ENCODE results near the gene ZSWIM2.

The ZSWIM2 gene

GRCh38 chr2:186862869-186863709 lies 14.1 kb upstream of the ZSWIM2 start:
- Histone ChIP-seq H3K27me3 (ENCODE audit: insufficient read depth, low read length) (no peaks in the 10 kb centered on the region), H3K9me2 (ENCODE audit: low read depth, low read length) (no peaks in the 10 kb centered on the region), H3K9ac (ENCODE audit: low read length) (no peak overlapping the region), H3F3A (ENCODE audit: insufficient read depth, low read length) (no peaks in the 10 kb centered on the region), H3K9me3 (ENCODE audit: low read length) (no peaks in the 10 kb centered on the region), H3K79me2 (ENCODE audit: insufficient read depth, low read length) (no peaks in the 10 kb centered on the region), H2AFZ (ENCODE audit: low read length) (no peak overlapping the region), H3K4me2 (ENCODE audit: low read length) (no peak overlapping the region), H3K4me1 (ENCODE audit: insufficient read depth, low read length, severe bottlenecking) (no peaks in the 10 kb centered on the region), H3K4me3 (ENCODE audit: low read depth, low read length, poor library complexity, severe bottlenecking) (no peak overlapping the region), H4K20me1 (ENCODE audit: insufficient read depth, low read length) (no peaks in the 10 kb centered on the region), H3K27ac (ENCODE audit: low read depth, low read length, poor library complexity, severe bottlenecking) (no peak overlapping the region), H3K36me3 (ENCODE audit: insufficient read depth, low read length) (no peaks in the 10 kb centered on the region)
- TF ChIP-seq, protein P1, sequence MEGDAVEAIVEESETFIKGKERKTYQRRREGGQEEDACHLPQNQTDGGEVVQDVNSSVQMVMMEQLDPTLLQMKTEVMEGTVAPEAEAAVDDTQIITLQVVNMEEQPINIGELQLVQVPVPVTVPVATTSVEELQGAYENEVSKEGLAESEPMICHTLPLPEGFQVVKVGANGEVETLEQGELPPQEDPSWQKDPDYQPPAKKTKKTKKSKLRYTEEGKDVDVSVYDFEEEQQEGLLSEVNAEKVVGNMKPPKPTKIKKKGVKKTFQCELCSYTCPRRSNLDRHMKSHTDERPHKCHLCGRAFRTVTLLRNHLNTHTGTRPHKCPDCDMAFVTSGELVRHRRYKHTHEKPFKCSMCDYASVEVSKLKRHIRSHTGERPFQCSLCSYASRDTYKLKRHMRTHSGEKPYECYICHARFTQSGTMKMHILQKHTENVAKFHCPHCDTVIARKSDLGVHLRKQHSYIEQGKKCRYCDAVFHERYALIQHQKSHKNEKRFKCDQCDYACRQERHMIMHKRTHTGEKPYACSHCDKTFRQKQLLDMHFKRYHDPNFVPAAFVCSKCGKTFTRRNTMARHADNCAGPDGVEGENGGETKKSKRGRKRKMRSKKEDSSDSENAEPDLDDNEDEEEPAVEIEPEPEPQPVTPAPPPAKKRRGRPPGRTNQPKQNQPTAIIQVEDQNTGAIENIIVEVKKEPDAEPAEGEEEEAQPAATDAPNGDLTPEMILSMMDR (IDR thresholded peaks at IDR 0.05; ENCODE audit: low read length): peak; percentile 63
- no peak for TF ChIP-seq EZH2 (IDR thresholded peaks at IDR 0.05; ENCODE audit: borderline replicate concordance, low read length)

- no peaks in the 10 kb centered on the region for H3K79me2 ChIP-seq (ENCODE audit: insufficient read depth, low read length)
- no peaks in the 10 kb centered on the region for H3K9me3 ChIP-seq (ENCODE audit: low read length)
- no peak overlapping the region for H3K27ac ChIP-seq (ENCODE audit: low read depth, low read length, poor library complexity, severe bottlenecking)
- no peaks in the 10 kb centered on the region for H3F3A ChIP-seq (ENCODE audit: insufficient read depth, low read length)
- no peak overlapping the region for H2AFZ ChIP-seq (ENCODE audit: low read length)
- no peaks in the 10 kb centered on the region for H3K27me3 ChIP-seq (ENCODE audit: insufficient read depth, low read length)
- no peaks in the 10 kb centered on the region for H4K20me1 ChIP-seq (ENCODE audit: insufficient read depth, low read length)
- no peaks in the 10 kb centered on the region for H3K36me3 ChIP-seq (ENCODE audit: insufficient read depth, low read length)
- H3K9ac ChIP-seq (ENCODE audit: low read length): no peak overlapping the region
- no peak for TF ChIP-seq EZH2 (IDR thresholded peaks at IDR 0.05; ENCODE audit: borderline replicate concordance, low read length)
- TF ChIP-seq, protein P1 (IDR thresholded peaks at IDR 0.05; ENCODE audit: low read length): no peak
- no peaks in the 10 kb centered on the region for H3K4me1 ChIP-seq (ENCODE audit: insufficient read depth, low read length, severe bottlenecking)
- H3K4me3 ChIP-seq (ENCODE audit: low read depth, low read length, poor library complexity, severe bottlenecking): no peak overlapping the region
- no peak overlapping the region for H3K4me2 ChIP-seq (ENCODE audit: low read length)
- H3K9me2 ChIP-seq (ENCODE audit: low read depth, low read length): no peaks in the 10 kb centered on the region
Observed at GRCh38 chr2:186855216-186855615, 6.2 kb upstream of the ZSWIM2 start.

DNA sequence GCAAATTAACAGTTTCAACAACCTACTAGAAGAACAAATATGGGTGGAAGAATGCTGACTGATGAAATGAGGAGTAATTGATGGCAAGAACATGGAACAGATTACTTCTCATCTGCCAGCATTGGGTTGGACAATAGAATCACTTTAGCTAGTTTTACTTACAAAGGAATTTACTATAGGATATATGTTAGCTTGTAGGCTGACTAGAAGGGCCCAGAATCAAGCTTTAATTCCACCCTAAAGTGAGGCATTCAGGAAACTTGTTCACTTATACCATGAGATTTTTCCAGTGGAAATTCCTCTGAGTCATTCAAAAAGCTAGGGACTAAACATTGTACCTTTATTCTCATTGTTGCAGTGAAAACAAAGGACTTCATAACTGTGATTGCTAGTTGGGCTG lies 5.0 kb upstream of the ZSWIM2 start:
- Histone ChIP-seq H3F3A (ENCODE audit: insufficient read depth, low read length) (no peaks in the 10 kb centered on the region), H3K27ac (ENCODE audit: low read depth, low read length, poor library complexity, severe bottlenecking) (no peak overlapping the region), H2AFZ (ENCODE audit: low read length) (no peak overlapping the region), H3K9ac (ENCODE audit: low read length) (no peak overlapping the region), H3K9me3 (ENCODE audit: low read length) (no peaks in the 10 kb centered on the region), H3K9me2 (ENCODE audit: low read depth, low read length) (no peaks in the 10 kb centered on the region), H3K36me3 (ENCODE audit: insufficient read depth, low read length) (no peaks in the 10 kb centered on the region), H3K4me2 (ENCODE audit: low read length) (no peak overlapping the region), H3K4me1 (ENCODE audit: insufficient read depth, low read length, severe bottlenecking) (no peaks in the 10 kb centered on the region), H4K20me1 (ENCODE audit: insufficient read depth, low read length) (no peaks in the 10 kb centered on the region), H3K4me3 (ENCODE audit: low read depth, low read length, poor library complexity, severe bottlenecking) (no peak overlapping the region), H3K79me2 (ENCODE audit: insufficient read depth, low read length) (no peaks in the 10 kb centered on the region), H3K27me3 (ENCODE audit: insufficient read depth, low read length) (no peaks in the 10 kb centered on the region)
- TF ChIP-seq, protein P1 (IDR thresholded peaks at IDR 0.05; ENCODE audit: low read length): no peak
- no peak for TF ChIP-seq EZH2 (IDR thresholded peaks at IDR 0.05; ENCODE audit: borderline replicate concordance, low read length)
